GM23338 (cell line): ENCODE data around the gene ARHGEF28.

ENCODE experiments used
- CREB1 ChIP-seq: fragments of 250-450 bp; sonication (Bioruptor Pico); IDR thresholded peaks from 2 replicates; pipeline ENCODE4 v1.5.0; 2020; ENCODE audit warnings: low read depth, mild to moderate bottlenecking, moderate library complexity
- EZH2 ChIP-seq: fragments of 200-600 bp; sonication (generic); IDR thresholded peaks from one replicate; pipeline ENCODE4 v1.8.0; 2017; ENCODE audit warnings: antibody characterized with exemption, mild to moderate bottlenecking, low read depth; ENCODE audit not compliant: unreplicated experiment
- EZH2phosphoT487 ChIP-seq: fragments of 200-600 bp; sonication (generic); IDR thresholded peaks from one replicate; pipeline ENCODE4 v1.8.1; 2018; ENCODE audit warnings: antibody characterized with exemption; ENCODE audit not compliant: unreplicated experiment
- JUNB ChIP-seq: IDR thresholded peaks from one replicate; pipeline ENCODE4 v1.6.1; 2016; ENCODE audit warnings: antibody characterized with exemption; ENCODE audit not compliant: unreplicated experiment
- POLR2AphosphoS5 ChIP-seq: IDR thresholded peaks from 2 replicates; pipeline ENCODE4 v1.6.1; 2016; ENCODE audit warnings: antibody characterized with exemption, low read depth
- STAT1 ChIP-seq: IDR thresholded peaks from one replicate; pipeline ENCODE4 v1.6.1; 2016; ENCODE audit warnings: antibody characterized with exemption; ENCODE audit not compliant: unreplicated experiment
- ZNF114 ChIP-seq: fragments of 250-450 bp; sonication (Bioruptor Pico); IDR thresholded peaks from 2 replicates; pipeline ENCODE4 v1.5.0; 2020; ENCODE audit warnings: mild to moderate bottlenecking, moderate library complexity
- ZNF331 ChIP-seq: fragments of 250-450 bp; sonication (Bioruptor Pico); IDR thresholded peaks from 2 replicates; pipeline ENCODE4 v1.5.0; 2020; ENCODE audit warnings: low read depth, mild to moderate bottlenecking, moderate library complexity
- TF ChIP-seq, protein P1 (sequence below), 2 experiments: fragments of 200-600 bp in 1 of 2; sonication (generic) in 1 of 2; conservative IDR thresholded peaks; 2 replicates each; pipeline versions ENCODE4 v1.5.1 to v1.6.1; 2016 to 2017; ENCODE audit warnings: antibody characterized with exemption in 2 of 2, low read depth in 2 of 2, mild to moderate bottlenecking in 2 of 2, moderate library complexity in 1 of 2
- TF ChIP-seq, protein P2 (sequence below): IDR thresholded peaks from one replicate; pipeline ENCODE4 v1.6.1; 2018; ENCODE audit warnings: antibody characterized with exemption; ENCODE audit not compliant: unreplicated experiment
- TF ChIP-seq, protein P3 (sequence below): IDR thresholded peaks from 2 replicates; pipeline ENCODE4 v1.6.1; 2016; ENCODE audit warnings: antibody characterized with exemption
- TF ChIP-seq, protein P4 (sequence below): fragments of 250-450 bp; sonication (Bioruptor Pico); IDR thresholded peaks from 2 replicates; pipeline ENCODE4 v1.5.0; 2020; ENCODE audit warnings: mild to moderate bottlenecking, moderate library complexity

DNA sequence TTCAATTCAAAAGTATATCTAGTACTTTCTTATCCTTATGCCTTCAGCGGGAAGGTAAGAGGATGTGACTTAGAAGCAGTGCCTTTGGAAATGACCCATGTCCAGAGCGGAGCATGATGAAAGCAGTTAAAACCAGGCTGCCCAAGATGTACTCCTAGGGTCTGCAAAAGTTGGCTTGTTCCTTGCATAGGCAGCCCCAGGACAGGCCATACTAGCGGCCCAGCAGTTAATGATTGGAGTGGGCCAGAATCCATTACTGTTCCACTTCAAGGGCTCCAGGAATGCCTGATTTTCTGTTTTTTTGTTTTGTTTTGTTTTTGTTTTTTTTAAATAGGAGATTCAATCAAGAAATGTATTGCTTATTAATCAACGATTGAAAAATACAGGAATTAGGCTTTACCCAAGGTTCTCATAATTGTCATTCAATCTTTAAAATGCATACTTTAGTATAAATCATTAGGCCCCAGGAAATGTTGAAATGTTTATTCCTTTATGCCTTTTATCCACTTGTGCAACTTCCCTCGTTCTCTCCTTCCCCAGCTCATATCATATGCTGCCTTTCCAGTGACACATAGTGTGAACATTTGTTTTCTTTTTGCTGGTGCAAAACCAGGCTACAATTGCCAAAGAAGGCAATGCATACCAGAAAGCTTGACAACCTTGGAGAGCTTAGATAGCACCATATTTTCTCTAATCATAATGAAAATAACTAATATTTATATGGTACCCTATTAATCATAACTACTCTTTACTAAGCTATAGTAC lies 190.8 kb downstream of the ARHGEF28 start:
- TF ChIP-seq POLR2AphosphoS5 = no peak
- TF ChIP-seq, protein P1, sequence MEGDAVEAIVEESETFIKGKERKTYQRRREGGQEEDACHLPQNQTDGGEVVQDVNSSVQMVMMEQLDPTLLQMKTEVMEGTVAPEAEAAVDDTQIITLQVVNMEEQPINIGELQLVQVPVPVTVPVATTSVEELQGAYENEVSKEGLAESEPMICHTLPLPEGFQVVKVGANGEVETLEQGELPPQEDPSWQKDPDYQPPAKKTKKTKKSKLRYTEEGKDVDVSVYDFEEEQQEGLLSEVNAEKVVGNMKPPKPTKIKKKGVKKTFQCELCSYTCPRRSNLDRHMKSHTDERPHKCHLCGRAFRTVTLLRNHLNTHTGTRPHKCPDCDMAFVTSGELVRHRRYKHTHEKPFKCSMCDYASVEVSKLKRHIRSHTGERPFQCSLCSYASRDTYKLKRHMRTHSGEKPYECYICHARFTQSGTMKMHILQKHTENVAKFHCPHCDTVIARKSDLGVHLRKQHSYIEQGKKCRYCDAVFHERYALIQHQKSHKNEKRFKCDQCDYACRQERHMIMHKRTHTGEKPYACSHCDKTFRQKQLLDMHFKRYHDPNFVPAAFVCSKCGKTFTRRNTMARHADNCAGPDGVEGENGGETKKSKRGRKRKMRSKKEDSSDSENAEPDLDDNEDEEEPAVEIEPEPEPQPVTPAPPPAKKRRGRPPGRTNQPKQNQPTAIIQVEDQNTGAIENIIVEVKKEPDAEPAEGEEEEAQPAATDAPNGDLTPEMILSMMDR (conservative IDR thresholded peaks at IDR 0.05; ENCODE audit: low read depth in 2 of 2) = no peak
- TF ChIP-seq ZNF331 (CRISPR knock-in tag) = no peak
- TF ChIP-seq EZH2phosphoT487 = no peak
- TF ChIP-seq JUNB = no peak
- TF ChIP-seq ZNF114 (CRISPR knock-in tag) = no peak
- TF ChIP-seq, protein P2, sequence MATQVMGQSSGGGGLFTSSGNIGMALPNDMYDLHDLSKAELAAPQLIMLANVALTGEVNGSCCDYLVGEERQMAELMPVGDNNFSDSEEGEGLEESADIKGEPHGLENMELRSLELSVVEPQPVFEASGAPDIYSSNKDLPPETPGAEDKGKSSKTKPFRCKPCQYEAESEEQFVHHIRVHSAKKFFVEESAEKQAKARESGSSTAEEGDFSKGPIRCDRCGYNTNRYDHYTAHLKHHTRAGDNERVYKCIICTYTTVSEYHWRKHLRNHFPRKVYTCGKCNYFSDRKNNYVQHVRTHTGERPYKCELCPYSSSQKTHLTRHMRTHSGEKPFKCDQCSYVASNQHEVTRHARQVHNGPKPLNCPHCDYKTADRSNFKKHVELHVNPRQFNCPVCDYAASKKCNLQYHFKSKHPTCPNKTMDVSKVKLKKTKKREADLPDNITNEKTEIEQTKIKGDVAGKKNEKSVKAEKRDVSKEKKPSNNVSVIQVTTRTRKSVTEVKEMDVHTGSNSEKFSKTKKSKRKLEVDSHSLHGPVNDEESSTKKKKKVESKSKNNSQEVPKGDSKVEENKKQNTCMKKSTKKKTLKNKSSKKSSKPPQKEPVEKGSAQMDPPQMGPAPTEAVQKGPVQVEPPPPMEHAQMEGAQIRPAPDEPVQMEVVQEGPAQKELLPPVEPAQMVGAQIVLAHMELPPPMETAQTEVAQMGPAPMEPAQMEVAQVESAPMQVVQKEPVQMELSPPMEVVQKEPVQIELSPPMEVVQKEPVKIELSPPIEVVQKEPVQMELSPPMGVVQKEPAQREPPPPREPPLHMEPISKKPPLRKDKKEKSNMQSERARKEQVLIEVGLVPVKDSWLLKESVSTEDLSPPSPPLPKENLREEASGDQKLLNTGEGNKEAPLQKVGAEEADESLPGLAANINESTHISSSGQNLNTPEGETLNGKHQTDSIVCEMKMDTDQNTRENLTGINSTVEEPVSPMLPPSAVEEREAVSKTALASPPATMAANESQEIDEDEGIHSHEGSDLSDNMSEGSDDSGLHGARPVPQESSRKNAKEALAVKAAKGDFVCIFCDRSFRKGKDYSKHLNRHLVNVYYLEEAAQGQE = no peak
- TF ChIP-seq EZH2 = no peak
- TF ChIP-seq, protein P3, sequence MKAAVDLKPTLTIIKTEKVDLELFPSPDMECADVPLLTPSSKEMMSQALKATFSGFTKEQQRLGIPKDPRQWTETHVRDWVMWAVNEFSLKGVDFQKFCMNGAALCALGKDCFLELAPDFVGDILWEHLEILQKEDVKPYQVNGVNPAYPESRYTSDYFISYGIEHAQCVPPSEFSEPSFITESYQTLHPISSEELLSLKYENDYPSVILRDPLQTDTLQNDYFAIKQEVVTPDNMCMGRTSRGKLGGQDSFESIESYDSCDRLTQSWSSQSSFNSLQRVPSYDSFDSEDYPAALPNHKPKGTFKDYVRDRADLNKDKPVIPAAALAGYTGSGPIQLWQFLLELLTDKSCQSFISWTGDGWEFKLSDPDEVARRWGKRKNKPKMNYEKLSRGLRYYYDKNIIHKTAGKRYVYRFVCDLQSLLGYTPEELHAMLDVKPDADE = no peak
- no peak for TF ChIP-seq CREB1 (CRISPR knock-in tag)
- TF ChIP-seq, protein P4, sequence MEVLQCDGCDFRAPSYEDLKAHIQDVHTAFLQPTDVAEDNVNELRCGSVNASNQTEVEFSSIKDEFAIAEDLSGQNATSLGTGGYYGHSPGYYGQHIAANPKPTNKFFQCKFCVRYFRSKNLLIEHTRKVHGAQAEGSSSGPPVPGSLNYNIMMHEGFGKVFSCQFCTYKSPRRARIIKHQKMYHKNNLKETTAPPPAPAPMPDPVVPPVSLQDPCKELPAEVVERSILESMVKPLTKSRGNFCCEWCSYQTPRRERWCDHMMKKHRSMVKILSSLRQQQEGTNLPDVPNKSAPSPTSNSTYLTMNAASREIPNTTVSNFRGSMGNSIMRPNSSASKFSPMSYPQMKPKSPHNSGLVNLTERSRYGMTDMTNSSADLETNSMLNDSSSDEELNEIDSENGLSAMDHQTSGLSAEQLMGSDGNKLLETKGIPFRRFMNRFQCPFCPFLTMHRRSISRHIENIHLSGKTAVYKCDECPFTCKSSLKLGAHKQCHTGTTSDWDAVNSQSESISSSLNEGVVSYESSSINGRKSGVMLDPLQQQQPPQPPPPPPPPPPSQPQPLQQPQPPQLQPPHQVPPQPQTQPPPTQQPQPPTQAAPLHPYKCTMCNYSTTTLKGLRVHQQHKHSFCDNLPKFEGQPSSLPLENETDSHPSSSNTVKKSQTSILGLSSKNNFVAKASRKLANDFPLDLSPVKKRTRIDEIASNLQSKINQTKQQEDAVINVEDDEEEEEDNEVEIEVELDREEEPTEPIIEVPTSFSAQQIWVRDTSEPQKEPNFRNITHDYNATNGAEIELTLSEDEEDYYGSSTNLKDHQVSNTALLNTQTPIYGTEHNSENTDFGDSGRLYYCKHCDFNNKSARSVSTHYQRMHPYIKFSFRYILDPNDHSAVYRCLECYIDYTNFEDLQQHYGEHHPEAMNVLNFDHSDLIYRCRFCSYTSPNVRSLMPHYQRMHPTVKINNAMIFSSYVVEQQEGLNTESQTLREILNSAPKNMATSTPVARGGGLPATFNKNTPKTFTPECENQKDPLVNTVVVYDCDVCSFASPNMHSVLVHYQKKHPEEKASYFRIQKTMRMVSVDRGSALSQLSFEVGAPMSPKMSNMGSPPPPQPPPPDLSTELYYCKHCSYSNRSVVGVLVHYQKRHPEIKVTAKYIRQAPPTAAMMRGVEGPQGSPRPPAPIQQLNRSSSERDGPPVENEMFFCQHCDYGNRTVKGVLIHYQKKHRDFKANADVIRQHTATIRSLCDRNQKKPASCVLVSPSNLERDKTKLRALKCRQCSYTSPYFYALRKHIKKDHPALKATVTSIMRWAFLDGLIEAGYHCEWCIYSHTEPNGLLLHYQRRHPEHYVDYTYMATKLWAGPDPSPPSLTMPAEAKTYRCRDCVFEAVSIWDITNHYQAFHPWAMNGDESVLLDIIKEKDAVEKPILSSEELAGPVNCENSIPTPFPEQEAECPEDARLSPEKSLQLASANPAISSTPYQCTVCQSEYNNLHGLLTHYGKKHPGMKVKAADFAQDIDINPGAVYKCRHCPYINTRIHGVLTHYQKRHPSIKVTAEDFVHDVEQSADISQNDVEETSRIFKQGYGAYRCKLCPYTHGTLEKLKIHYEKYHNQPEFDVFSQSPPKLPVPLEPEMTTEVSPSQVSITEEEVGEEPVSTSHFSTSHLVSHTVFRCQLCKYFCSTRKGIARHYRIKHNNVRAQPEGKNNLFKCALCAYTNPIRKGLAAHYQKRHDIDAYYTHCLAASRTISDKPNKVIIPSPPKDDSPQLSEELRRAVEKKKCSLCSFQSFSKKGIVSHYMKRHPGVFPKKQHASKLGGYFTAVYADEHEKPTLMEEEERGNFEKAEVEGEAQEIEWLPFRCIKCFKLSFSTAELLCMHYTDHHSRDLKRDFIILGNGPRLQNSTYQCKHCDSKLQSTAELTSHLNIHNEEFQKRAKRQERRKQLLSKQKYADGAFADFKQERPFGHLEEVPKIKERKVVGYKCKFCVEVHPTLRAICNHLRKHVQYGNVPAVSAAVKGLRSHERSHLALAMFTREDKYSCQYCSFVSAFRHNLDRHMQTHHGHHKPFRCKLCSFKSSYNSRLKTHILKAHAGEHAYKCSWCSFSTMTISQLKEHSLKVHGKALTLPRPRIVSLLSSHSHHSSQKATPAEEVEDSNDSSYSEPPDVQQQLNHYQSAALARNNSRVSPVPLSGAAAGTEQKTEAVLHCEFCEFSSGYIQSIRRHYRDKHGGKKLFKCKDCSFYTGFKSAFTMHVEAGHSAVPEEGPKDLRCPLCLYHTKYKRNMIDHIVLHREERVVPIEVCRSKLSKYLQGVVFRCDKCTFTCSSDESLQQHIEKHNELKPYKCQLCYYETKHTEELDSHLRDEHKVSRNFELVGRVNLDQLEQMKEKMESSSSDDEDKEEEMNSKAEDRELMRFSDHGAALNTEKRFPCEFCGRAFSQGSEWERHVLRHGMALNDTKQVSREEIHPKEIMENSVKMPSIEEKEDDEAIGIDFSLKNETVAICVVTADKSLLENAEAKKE (CRISPR knock-in tag) = no peak
- TF ChIP-seq STAT1 = no peak
